HEK293 (cell line): ENCODE data around the gene AK1.

ENCODE experiments used
- CTCF ChIP-seq: fragments of 450-650 bp; formaldehyde crosslinking; IDR thresholded peaks from 2 replicates; pipeline ENCODE4 v1.5.1; 2016; ENCODE audit warnings: missing biosample characterization, missing genetic modification characterization
- MEIS1 ChIP-seq: sonication (generic); formaldehyde crosslinking; IDR thresholded peaks from 2 replicates; pipeline ENCODE4 v1.8.1; 2022; ENCODE audit warnings: missing genetic modification reagents, mild to moderate bottlenecking, borderline replicate concordance
- PRDM10 ChIP-seq: fragments of 450-650 bp; formaldehyde crosslinking; IDR thresholded peaks from 2 replicates; pipeline ENCODE4 v1.5.1; 2016; ENCODE audit warnings: missing biosample characterization, missing genetic modification characterization
- REST ChIP-seq: fragments of 450-650 bp; formaldehyde crosslinking; IDR thresholded peaks from 2 replicates; pipeline ENCODE4 v1.5.1; 2016; ENCODE audit warnings: missing biosample characterization, missing genetic modification characterization
- ZNF341 ChIP-seq: fragments of 450-650 bp; formaldehyde crosslinking; IDR thresholded peaks from 2 replicates; pipeline ENCODE4; 2016; ENCODE audit warnings: low read depth, missing biosample characterization, missing genetic modification characterization
- ZNF530 ChIP-seq: fragments of 450-650 bp; formaldehyde crosslinking; IDR thresholded peaks from 2 replicates; pipeline ENCODE4 v1.5.1; 2016; ENCODE audit warnings: low read depth, missing biosample characterization, missing genetic modification characterization
- ZNF548 ChIP-seq: fragments of 450-650 bp; formaldehyde crosslinking; IDR thresholded peaks from 2 replicates; pipeline ENCODE4 v1.5.1; 2016; ENCODE audit warnings: missing biosample characterization, missing genetic modification characterization
- ZNF555 ChIP-seq: fragments of 450-650 bp; formaldehyde crosslinking; conservative IDR thresholded peaks from 2 replicates; pipeline ENCODE4 v1.5.1; 2017; ENCODE audit warnings: missing biosample characterization, mild to moderate bottlenecking, missing genetic modification characterization, inconsistent platforms
- ZNF621 ChIP-seq: fragments of 450-650 bp; formaldehyde crosslinking; IDR thresholded peaks from 2 replicates; pipeline ENCODE4 v1.5.1; 2017; ENCODE audit warnings: missing biosample characterization, missing genetic modification characterization
- ZNF776 ChIP-seq: fragments of 450-650 bp; formaldehyde crosslinking; IDR thresholded peaks from 2 replicates; pipeline ENCODE4 v1.5.0; 2017; ENCODE audit warnings: missing biosample characterization, missing genetic modification characterization, borderline replicate concordance

GRCh38 chr9:127870887-127871286 lies 6.6 kb downstream of the AK1 start:
- TF ChIP-seq ZNF621 (tag by site-specific recombination) (no peak), ZNF341 (no peak), REST (no peak), ZNF555 (tag by site-specific recombination) (no peak), ZNF530 (tag by site-specific recombination) (no peak), CTCF (tag by site-specific recombination) (no peak), ZNF548 (tag by site-specific recombination) (no peak), ZNF776 (tag by site-specific recombination) (no peak), MEIS1 (CRISPR knock-in tag) (no peak), PRDM10 (tag by site-specific recombination) (no peak)
